HG03442 (cell line): ENCODE measurements around the gene THTPA.
A peak's percentile ranks its signal among the peaks of the same experiment; 100 is the strongest.

Source experiments
- ATAC-seq: cut with Tn5 transposase; IDR thresholded peaks from one replicate; pipeline ENCODE4 v1.9.1; 2021; ENCODE audit warnings: mild to moderate bottlenecking, moderate library complexity; ENCODE audit not compliant: unreplicated experiment

The THTPA gene, protein sequence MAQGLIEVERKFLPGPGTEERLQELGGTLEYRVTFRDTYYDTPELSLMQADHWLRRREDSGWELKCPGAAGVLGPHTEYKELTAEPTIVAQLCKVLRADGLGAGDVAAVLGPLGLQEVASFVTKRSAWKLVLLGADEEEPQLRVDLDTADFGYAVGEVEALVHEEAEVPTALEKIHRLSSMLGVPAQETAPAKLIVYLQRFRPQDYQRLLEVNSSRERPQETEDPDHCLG

DNA sequence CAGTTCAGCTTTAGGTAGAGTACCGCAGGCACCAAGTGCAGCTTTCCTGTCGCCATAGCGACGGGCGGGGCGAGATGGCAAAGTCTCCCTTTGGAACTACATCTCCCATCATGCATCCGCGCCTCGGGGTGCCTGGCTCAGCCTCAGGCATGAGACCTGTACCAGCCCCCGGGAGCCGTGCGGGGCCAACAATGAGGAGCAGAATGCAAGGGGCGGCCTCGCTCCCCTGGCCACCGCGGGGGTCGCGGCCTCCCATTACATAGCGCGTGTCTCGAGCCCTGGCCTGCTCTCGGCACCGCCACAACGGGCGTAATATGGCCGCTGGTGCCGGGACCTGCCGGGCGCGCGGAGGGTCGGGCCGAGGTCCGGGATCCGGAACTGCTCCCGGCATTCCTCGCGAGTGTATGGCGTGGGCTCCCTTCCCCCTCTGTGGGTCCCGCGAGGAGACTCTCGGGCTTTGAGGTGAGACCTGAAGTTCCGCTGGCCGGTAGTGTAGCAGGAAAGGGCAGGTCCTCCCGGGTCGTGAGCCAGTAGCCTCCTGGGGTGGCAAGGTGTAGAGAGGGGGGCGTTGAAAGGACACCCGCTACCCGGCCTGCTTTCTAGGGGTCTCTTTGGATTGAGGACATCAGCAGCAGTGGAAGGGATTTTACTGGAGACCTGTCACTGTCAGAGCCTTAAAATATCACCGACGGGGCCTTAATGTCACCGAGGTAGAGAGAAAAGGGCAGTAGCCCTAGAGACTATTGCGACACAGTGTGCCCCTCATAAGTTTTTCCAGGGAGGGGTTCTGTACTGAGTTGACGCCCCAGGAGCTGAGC, at the start of gene THTPA:
Gene THTPA, plus strand, starts transcription at position 390 of the 818 bp plus-strand sequence. CDS start 487 bp downstream, outside the sequence.
- ATAC-seq, result peak; percentile 84

DNA sequence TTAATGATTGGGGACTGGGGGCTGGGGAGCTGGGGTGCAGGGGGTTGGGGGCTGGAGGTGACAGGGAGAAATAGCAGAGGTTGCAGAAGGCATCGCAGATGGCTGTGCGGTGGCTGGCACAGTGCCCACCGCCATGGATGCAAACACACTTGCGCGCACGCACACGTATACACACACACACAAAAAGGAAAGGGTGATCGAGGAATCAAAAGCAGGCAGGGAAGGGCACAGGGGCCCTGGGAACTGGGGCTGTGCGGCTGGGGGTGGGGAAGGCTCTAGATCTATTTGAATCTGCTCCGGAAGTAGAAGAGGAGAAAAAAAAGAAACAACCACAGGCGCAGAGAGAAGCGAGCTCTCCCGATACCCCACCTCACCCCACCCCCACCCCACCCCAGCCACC, 43.9 kb upstream of the THTPA start:
- ATAC-seq, result no peak

DNA sequence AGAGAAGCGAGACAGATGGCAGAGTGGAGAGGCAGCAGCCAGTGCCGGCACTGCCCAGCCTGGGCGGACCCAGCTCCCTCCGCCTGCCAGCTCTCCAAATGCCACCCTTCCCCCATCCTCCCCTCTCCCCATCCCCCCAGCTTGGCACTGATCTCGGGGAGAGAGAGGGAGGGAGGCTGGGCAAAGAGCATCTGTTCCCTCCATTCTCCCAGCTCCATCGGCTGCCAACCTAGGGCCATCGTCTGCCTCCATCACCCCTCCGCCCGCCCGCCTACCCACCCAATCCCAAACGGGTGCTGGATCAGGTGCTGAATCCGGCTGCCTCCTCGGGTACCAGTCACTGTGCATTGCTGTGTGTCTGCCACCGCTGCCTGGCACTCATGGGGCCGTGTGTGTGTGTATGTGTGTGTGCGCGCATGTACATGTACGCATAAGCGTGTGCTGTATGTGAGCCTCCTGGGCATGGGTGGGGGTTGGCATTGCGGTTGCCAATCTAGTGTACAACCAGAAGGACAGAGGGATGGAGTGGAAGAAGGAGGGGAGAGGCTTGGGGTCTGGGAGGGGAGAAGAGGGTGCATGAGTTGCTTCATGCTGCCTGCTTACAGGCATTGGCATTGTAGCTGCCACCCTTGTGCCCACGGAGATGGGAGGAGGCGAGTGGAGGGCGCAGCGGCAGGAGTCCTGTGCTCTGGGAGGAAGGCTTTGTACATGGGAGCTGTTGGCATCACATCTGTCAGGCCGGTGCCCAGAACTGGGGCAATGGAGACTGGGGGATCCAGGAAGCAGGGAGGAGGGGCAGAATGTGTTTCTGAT, 42.9 kb upstream of the THTPA start:
- ATAC-seq, result no peak

DNA sequence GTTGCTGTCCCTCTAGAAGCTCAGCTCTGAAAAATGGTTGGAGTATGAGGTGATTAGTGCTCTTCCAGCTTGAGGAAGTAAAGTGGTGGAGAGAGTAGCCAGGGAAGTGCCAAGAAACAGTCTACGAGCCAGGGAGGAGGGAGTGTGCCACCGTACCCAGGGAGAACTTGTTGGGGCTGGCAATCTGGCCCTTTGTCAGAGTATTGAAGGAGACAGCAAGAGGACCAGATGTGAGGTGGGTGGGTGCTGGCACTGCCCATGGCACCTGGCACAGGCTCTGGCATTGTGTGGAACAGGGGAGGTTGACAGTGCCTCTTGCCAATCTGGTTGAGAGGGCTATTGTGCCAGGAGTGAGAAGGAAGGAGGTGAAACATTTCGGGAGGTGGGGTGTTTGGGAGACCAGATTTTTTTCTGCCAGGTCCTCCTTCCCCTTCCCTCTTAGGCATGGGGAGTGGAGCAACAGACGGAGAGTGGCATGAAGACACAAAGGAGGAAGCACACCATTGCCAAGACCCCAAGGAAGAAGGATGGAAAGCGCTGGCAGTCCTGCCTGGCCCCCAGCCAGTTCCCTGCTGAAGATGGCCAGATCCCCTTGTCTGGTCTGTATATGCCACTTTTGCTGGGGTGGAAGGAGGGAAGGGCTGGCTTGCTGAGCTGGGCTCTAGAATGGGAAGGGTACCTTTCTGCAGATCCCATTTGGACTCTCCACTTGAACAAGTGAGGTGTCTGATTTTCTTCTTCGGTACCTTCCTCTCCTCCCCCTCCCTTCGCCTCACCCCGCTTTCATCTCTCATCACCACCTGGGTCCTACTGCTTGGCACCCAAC, 42.0 kb upstream of the THTPA start:
- no peak for ATAC-seq

DNA sequence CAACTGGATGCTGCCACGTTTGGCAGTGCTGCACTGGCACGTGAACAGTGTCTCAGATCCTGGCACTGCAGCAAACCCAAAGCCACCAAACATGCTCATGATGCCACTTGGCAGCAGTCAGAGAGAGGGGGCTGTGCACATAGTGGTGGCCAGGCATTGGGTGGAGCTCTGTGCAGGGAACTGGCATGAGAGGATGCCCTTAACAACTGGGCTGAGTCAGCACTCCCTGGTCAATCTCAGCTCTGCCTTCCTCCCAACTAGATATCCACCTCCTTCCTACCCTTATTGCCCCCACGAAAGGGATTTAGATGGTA, 41.5 kb upstream of the THTPA start:
- ATAC-seq, result no peak

DNA sequence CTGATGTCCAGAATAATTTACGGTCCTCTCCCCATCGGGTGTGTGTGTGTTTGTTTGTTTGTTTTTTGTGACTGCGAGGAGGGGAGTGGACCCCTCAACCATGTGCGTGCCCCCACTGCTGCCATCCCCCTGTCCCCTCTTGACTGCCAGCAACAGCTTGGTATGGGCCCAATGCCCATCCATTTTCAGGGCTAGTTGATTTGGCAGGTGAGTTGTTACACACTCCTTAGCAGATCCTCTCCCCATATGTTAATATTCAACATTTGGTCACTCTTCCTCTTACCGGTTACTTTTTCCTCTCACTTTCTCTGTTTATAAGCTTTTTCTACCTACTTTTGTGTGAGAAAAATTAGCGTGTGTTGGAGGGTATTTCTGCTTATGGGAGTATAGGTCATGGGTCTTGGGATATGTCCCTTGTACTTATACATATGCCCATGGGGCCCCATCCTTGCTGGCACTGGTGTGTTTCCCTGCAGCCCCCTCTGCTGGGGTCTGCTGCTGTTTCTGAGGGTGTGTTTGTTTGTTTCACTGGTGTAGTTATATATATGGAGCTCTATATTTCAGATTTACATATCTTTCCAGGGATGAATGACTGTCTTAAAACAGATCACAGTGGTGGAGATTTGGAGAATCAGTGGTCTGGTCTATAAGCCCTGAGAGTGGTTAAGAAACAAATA, 38.3 kb upstream of the THTPA start:
- ATAC-seq, result no peak

DNA sequence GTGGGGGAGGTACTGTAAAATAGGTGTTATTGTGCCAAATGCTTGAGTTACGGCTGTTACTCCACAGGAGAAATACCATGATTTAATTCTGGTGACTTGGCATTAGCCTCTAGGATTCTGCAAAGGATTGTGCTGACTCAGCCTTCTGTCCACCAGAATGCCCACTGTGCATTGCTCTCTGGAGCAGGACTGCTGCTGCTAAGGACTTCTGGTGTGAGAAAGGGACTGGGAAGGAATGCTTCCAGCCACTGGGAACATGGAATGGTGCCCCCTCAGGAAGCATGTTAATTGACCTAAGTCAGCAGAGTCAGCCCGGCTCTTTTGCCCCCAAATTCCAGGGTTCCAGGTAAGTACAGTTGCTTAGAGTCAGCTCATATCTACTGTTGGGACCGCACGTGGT, 37.4 kb upstream of the THTPA start:
- ATAC-seq, result no peak

DNA sequence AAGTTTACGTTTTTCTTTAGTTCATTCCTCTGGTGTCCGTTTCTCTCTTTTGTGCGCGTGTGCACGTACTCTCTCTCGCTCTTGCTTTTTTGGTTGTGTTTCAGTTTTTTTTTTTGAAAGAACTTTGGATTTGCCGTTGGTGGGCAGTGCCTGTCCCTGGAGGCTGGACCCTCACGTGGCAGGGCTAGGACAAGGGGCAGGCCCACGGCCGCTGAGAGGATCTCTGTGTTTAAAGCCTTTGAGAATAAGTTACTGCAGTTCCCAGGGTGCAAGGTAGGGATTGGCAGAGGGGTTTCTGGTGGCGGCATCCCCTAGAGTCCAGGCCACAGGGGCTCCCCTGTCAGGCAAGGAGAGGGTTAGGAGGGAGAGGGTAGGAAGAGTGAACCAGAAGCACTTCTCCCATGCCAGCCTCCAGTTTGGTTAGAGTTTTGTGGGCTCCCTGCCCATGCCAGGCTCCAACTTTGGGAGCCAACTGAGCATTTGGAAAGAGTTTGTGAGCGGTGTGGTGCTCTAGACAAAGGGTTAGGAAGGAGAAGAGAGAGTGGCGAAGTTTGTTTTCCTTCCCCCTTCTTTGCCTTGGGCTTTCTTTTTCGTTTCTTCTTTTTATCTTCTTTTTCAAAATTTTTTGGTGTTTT, 35.1 kb upstream of the THTPA start:
- ATAC-seq, result no peak

DNA sequence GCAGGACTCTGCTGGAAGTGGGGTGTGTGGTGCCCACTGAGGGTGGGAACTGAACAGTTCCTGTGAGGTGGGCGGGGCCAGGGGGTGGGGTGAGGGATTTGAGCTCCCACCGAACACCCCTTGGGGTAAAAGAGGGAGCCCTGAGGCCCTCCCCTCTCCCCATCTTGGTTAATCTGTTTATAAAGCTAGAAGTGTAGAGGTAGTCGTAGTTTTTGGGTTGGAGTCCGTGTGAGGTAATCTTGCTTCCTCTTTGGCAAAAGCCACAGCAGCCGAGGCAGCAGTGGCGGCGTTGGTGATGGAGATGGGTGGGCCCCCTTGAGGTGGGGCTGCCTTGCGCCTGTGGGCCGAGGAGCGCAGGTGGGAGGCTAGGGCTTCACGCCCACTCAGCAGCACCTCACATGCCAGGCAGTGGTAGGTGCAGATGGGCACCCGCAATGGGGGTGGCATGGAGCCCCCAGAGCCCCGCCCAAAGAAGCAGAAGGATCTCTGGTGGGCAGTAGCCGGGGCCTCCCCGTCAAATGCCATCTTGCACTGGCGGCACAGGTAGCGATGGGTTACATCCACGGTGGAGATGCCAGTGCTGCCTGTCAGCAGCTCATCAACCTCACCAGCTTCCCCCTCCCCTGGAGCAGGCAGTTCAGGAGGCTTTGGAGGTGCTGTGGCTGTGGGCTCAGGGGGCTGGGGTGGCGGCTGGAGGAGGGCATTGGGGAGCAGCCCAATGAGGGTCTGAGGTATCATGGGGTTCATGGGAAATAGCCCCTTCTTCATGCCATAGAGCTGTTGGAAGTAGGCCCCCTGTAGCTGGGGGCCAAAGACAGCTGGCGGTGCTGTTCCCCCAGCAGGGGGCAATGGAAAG, 34.1 kb upstream of the THTPA start:
- ATAC-seq, result no peak

DNA sequence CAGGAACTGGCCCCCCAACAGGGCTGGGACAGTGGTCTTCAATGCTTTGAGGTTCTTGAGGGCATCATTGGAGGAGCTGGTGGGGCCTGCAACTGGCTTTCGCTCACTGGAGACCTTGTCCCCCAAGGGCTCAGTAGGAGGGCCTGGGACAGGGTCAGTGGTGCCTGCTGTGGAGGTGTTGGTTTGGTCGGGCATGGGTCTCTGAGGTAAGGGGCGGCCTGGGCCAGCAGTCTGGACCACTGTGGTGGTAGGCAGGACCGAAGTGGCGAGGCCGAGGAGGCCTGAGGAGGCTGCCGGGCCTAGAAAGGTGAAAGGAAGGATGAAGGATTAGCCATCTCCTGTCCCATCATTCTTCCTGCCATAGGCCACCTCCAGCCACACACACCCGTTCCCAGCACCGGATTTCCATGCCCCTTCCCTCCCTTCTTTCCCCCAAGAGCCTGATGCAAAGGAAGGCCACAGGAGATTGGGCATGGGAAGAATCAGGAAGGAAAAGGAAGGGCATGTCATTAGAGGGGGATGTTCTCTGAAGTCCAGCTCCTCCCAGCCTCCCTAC, 33.4 kb upstream of the THTPA start:
- ATAC-seq, result no peak

DNA sequence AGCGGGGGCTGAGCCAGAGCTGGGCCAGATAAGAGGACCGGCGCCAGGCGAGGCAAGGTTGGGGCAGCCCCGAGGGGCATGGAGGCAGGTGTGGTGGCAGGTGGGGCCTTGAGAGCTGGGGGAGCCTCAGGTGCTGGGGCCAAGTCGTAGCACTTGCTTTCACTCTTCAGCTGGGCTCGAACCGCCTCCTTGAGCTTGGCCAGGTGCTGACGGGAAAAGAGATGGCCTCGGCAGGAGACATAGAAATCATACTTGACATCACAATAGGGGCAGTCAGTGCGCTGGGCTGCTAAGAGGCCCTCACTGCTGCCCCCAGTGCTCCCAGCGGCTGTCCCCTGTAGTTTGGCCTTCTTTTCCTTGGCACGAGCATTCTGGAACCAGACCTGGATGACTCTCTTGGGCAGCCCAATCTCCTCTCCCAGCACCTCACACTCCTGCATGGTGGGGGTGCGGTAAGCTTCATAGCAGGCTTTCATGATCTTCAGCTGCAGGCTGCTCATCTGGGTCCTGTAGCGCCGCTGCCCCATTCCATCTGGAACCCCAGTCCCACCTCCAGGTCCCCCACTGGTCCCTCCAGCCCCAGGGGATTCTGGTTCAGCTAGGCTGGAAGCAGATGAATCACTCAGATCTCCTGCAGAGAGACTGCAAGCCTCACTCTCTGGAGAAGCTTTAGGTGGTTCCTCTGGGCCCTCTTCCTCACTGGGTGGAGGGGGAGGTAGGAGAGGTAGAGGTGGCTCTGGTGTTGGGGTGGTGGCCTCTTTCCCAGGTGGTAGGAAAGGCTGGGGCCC, 32.6 kb upstream of the THTPA start:
- no peak for ATAC-seq

DNA sequence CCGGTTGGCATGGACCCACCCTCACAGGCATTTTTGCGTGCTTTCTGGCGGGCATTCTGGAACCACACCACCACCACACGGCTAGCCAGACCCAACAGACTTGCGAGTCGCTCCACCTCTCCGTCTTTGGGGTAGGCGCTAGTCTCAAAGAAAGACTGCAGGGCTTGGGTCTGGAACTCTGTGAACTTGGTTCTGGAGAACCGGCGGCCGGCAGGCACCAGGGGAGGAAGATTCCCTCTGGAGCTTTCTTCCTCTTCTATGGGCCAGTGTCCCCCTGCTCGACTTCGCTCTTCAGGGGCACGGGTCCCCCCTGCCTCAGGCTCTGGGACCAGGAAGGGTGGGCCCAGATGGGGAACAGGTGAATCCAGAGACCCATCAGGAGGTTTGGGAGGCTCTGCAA, 31.1 kb upstream of the THTPA start:
- no peak for ATAC-seq

DNA sequence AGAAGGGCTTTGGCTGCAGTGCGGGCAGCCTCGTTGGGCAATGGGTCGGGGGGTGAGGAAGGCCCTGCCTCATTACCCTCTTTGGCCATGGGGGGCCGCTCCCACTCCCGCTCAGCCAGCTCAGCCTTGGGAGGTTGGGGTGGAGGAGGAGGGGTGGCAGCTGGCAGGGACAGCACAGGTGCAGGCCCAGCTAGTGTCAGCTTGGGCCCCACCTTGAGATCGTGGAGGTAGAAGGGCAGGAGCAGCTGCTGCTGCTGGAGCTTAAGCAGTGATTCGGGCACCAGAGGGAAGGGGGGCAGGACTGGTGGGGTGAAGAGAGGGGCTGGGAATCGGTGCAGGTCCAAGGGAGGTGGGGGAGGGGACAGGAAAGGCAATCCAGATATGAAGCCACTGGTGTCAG, 30.5 kb upstream of the THTPA start:
- ATAC-seq, result no peak

DNA sequence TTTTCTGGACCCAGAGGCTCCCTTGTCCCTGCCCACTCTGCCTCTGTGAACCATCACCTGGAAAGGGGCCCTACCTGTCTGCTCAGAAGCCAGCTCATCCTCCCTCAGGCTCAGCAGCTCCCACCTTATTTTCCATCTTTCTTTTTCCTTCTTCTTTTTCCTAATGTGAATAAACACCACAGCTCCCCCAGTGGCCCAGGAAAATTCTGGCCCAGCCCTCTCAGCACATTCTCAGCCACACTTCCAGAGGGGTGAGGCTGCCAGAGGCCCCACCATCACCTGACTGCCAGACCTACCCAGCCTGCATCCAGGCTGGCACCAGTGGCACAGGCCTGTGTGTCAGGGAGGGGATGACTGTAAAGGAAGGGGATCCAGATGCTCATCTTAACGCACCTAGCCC, 27.5 kb upstream of the THTPA start:
- no peak for ATAC-seq

DNA sequence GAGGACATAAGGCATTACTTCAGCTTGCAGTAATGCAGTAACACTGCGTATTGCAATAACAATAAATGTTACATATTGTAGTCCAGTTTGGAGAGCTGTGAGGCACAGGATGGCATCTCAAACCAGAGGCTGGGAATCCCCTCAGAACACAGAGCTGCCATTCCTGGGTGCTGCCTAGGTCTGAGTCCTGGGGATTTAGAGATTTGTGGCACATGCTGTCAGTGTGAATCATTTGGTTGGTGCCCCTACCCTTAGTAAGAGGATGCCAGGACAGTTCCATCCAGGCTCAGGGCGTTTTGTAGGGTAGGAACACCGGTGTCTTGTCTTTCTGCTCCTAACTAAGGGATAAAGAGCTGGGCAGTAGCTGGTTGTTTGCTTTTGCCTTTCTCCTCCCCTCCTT, 27.1 kb upstream of the THTPA start:
- no peak for ATAC-seq

DNA sequence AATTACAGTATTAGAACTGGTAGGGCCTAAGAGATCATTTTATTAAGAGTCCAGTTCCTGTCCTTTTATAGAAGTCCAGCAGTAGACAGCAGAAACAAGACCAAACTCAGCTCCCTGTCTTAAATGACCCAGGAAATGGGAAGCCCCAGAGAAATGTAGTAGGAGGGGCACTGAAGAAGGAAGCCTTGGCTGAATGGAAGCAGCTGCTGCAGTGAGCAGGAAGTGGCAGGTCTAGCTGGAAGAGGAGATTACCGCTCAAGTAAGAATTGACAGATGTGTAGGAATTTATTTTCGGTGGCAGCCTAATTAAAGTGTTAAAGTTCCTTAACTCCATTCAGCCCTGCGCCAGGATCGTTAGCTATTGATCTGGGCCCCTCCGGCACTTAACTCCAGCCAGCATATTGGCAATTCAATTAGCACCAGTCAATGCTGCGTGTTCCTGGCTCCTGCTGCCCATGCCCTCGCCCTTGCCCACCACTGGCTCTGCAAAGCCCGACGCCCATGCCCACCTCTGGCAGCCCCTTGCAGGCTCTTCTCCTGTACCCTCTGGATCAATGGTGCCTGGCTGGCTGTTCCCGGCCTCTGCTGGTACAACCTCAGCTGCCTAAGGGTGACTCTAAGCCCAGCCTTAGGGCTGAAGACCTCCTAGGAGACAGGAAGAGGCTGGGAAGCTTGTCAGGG, 25.6 kb upstream of the THTPA start:
- no peak for ATAC-seq

DNA sequence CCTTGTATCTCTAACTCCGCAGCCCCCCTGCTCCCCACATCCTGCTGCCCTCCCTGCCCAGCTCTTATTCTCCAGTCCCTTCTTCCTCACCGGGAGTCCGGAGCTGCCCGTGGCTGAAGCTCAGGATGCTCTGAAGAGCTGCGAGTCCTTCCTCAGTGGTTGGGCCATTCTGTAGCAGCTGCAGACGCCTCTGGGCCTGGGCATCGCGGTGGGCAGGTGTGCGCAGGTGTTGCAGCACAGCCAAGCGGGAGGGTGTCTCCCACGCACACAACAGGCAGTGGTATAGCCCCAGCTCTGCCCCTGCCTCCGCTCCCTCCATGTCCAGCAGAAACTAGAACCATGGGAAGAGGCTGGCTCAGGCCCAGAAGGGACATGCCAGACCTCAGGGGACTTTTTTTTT, 24.7 kb upstream of the THTPA start:
- no peak for ATAC-seq
